NB4 (cell line): ENCODE measurements around the gene APRT.

Experiments used
- DNase-seq: peaks from one replicate; pipeline ENCODE4 v3.0.0; 2010; ENCODE audit warnings: low read depth
- H3K4me3 ChIP-seq: one replicate; pipeline ENCODE4 v1.5.1; 2011; ENCODE audit warnings: mild to moderate bottlenecking, low read depth, low read length, moderate library complexity
- MYC ChIP-seq: IDR thresholded peaks from 2 replicates; pipeline ENCODE4 v1.6.1; 2011; ENCODE audit warnings: low read depth, low read length
- POLR2A ChIP-seq: IDR thresholded peaks from 2 replicates; pipeline ENCODE4 v1.6.1; 2011; ENCODE audit warnings: mild to moderate bottlenecking; ENCODE audit not compliant: insufficient read length; ENCODE audit errors: extremely low read depth
- TF ChIP-seq, protein P1 (sequence below): IDR thresholded peaks from 2 replicates; pipeline ENCODE4 v1.6.1; 2011; ENCODE audit warnings: low read depth, low read length
- TF ChIP-seq, protein P2 (sequence below): IDR thresholded peaks from one replicate; pipeline ENCODE4 v1.5.1; 2012; ENCODE audit warnings: low read depth, low read length

APRT gene

DNA sequence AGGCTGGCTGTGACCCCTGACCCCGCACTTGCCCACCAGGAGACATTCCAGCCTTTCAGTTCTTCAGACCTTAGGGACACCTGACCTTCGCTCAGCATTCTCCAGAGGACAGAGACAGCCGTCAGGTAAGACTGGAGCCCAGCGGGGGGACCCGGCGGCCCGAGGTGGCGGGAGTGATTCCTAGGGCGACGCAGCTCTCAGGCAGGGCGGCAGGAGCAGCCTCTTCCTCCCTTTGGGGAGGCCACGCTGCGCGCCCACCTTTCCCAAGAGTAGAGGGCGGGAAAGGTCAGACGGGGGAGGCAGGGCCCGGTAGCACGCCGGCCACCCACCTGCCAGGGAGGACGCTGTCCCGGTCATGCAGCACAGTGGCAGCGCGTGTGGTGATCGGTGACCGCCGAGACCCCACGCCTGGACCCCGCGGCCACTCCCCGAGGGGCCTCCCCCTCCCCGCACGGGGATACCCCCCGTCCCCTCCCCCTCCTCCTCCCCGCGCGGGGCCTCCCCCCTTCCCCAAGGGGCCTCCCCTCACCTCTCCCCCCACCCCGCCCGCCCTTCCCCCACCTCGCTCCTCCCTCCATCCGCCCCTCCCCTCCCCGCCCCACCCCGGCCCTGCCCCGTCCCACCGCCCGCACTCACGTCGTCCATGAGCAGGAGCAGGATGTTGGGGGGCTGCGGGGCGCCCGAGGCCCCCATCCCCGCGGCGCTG lies 44.5 kb upstream of the APRT start:
- DNase-seq, result no peak
- peak overlapping the region; percentile 46 for H3K4me3 ChIP-seq

GRCh38 chr16:88855736-88856121 lies 44.0 kb upstream of the APRT start:
- peak overlapping the region; percentile 38 for H3K4me3 ChIP-seq
- TF ChIP-seq, protein P1, sequence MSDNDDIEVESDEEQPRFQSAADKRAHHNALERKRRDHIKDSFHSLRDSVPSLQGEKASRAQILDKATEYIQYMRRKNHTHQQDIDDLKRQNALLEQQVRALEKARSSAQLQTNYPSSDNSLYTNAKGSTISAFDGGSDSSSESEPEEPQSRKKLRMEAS, result no peak
- TF ChIP-seq POLR2A (no peak), MYC (no peak)
- TF ChIP-seq, protein P2, sequence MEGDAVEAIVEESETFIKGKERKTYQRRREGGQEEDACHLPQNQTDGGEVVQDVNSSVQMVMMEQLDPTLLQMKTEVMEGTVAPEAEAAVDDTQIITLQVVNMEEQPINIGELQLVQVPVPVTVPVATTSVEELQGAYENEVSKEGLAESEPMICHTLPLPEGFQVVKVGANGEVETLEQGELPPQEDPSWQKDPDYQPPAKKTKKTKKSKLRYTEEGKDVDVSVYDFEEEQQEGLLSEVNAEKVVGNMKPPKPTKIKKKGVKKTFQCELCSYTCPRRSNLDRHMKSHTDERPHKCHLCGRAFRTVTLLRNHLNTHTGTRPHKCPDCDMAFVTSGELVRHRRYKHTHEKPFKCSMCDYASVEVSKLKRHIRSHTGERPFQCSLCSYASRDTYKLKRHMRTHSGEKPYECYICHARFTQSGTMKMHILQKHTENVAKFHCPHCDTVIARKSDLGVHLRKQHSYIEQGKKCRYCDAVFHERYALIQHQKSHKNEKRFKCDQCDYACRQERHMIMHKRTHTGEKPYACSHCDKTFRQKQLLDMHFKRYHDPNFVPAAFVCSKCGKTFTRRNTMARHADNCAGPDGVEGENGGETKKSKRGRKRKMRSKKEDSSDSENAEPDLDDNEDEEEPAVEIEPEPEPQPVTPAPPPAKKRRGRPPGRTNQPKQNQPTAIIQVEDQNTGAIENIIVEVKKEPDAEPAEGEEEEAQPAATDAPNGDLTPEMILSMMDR, result no peak

More for the DNA sequence above, 44.5 kb upstream of the APRT start:
- no peak for TF ChIP-seq MYC
- TF ChIP-seq, protein P2, result no peak
- no peak for TF ChIP-seq POLR2A

GRCh38 chr16:88855176-88855575 lies 43.4 kb upstream of the APRT start:
- TF ChIP-seq MYC (no peak), POLR2A (no peak)
- TF ChIP-seq, protein P1, result no peak
- TF ChIP-seq, protein P2, result no peak
- no peak for DNase-seq

More at GRCh38 chr16:88855736-88856121, 44.0 kb upstream of the APRT start:
- DNase-seq, result no peak

DNA sequence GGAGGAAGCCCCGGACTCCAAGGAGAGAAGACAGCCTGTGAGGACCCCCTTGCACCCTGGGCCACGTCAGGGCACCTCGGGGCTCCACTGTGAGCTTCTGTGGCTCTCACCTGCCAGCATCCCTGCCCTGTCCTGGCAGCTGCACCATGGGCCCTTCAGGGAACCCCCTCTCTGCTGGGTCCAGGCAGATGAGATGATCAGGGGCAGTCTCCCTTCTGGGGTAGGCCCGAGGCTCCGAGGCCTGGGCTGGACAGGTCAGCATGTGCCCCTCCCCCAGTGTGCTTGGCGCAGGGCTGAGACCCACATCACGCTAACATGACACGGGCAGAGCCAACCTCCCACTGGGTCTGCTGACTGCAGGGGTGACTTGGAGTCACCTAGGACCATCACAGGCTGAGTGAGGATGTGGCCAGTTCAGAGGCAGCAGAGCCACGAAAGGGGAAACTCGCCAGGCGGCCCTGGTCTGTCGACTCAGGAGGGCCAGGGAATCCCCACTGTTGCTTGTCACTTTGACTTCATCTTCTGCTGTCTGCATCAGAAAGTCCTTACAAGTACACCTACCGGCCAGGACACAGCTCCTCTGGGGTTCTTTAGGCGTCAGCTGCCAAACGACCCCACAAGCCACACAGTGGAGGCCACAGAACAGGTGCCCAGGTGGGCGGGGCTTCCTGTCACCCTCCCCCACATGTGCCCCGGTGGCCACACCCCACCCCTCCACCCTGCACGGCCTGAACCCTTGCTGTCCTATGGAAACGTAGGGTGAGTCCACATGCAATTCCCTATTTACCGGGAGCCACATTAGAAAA lies 42.8 kb upstream of the APRT start:
- DNase-seq, result peak; percentile 71
- TF ChIP-seq MYC (no peak), POLR2A (no peak)
- TF ChIP-seq, protein P1, result no peak
- TF ChIP-seq, protein P2, result no peak

More at GRCh38 chr16:88855176-88855575, 43.4 kb upstream of the APRT start:
- no peak overlapping the region for H3K4me3 ChIP-seq

GRCh38 chr16:88853325-88853941 lies 41.7 kb upstream of the APRT start:
- no peak overlapping the region for H3K4me3 ChIP-seq
- TF ChIP-seq POLR2A, result no peak
- TF ChIP-seq MYC, result no peak
- TF ChIP-seq, protein P1, result no peak
- TF ChIP-seq, protein P2, result no peak
- peak; percentile 77 for DNase-seq

More for the DNA sequence above, 42.8 kb upstream of the APRT start:
- no peak overlapping the region for H3K4me3 ChIP-seq
